ENCODE data around the gene SHMT2.

- TF ChIP-seq CTCF (IDR thresholded peaks at IDR 0.05) (no peak), POLR2A (IDR thresholded peaks at IDR 0.05) (no peak)
Observed at GRCh38 chr12:57237596-57237931, 8.1 kb downstream of the SHMT2 start.

Measured in prostate gland (tissue), 2 donors.